MM.1S (cell line): Measurements from ENCODE around the gene ZSCAN21.

ENCODE experiments used
- DNase-seq: peaks from one replicate; pipeline ENCODE4 v3.0.0-alpha.2; 2015
- H2AFZ ChIP-seq: fragments of 300-600 bp; sonication (generic); 2 replicates; pipeline ENCODE4 v1.6.0; 2016; ENCODE audit warnings: antibody characterized with exemption, low read length
- H3F3A ChIP-seq: fragments of 300-600 bp; sonication (generic); 2 replicates; pipeline ENCODE4 v1.6.1; 2016; ENCODE audit warnings: mild to moderate bottlenecking, antibody characterized with exemption, low read length, moderate library complexity, mixed read lengths; ENCODE audit not compliant: insufficient read depth
- H3K27ac ChIP-seq: fragments of 300-600 bp; sonication (generic); 2 replicates; pipeline ENCODE4 v1.5.1; 2016; ENCODE audit warnings: mild to moderate bottlenecking, low read length
- H3K27me3 ChIP-seq: fragments of 300-600 bp; sonication (generic); replicated peaks from 2 replicates; pipeline ENCODE4 v1.6.0; 2016; ENCODE audit warnings: low read length; ENCODE audit not compliant: insufficient read depth
- H3K36me3 ChIP-seq: fragments of 300-600 bp; sonication (generic); replicated peaks from 2 replicates; pipeline ENCODE4 v1.6.1; 2016; ENCODE audit warnings: mild to moderate bottlenecking, low read length, mixed read lengths; ENCODE audit not compliant: insufficient read depth
- H3K4me1 ChIP-seq: fragments of 300-600 bp; sonication (generic); 2 replicates; pipeline ENCODE4 v1.6.1; 2016; ENCODE audit warnings: low read length, mixed read lengths
- H3K4me2 ChIP-seq: fragments of 300-600 bp; sonication (generic); 2 replicates; pipeline ENCODE4 v1.6.0; 2016; ENCODE audit warnings: low read depth, low read length
- H3K4me3 ChIP-seq: fragments of 300-600 bp; sonication (generic); 2 replicates; pipeline ENCODE4 v1.5.1; 2016; ENCODE audit warnings: low read length, mixed read lengths
- H3K79me2 ChIP-seq: fragments of 300-600 bp; sonication (generic); 2 replicates; pipeline ENCODE4 v1.6.1; 2016; ENCODE audit warnings: mixed run types, low read length, mixed read lengths
- H3K9ac ChIP-seq: fragments of 300-600 bp; sonication (generic); 2 replicates; pipeline ENCODE4 v1.6.1; 2016; ENCODE audit warnings: low read length, mixed read lengths
- H3K9me2 ChIP-seq: fragments of 300-600 bp; sonication (generic); replicated peaks from 2 replicates; pipeline ENCODE4 v1.6.1; 2016; ENCODE audit warnings: mild to moderate bottlenecking, low read length, mixed read lengths; ENCODE audit not compliant: insufficient read depth
- H3K9me3 ChIP-seq: fragments of 300-600 bp; sonication (generic); replicated peaks from 2 replicates; pipeline ENCODE4 v1.6.1; 2016; ENCODE audit warnings: mild to moderate bottlenecking, low read length, mixed read lengths; ENCODE audit not compliant: insufficient read depth
- H4K20me1 ChIP-seq: fragments of 300-600 bp; sonication (generic); 2 replicates; pipeline ENCODE4 v1.6.1; 2016; ENCODE audit warnings: mild to moderate bottlenecking, low read length, moderate library complexity, mixed read lengths; ENCODE audit not compliant: insufficient read depth
- CTCF ChIP-seq: fragments of 300-600 bp; sonication (generic); IDR thresholded peaks from 2 replicates; pipeline ENCODE4 v1.5.1; 2016; ENCODE audit warnings: antibody characterized with exemption, low read length, mixed read lengths
- EZH2 ChIP-seq: fragments of 300-600 bp; sonication (generic); optimal IDR thresholded peaks from 2 replicates; pipeline ENCODE3; 2017; ENCODE audit warnings: low read depth, mild to moderate bottlenecking, antibody characterized with exemption, low read length, mixed read lengths
- EZH2phosphoT487 ChIP-seq: fragments of 300-600 bp; sonication (generic); IDR thresholded peaks from 2 replicates; pipeline ENCODE4 v1.6.1; 2018; ENCODE audit warnings: antibody characterized with exemption, low read length

The ZSCAN21 gene

DNA sequence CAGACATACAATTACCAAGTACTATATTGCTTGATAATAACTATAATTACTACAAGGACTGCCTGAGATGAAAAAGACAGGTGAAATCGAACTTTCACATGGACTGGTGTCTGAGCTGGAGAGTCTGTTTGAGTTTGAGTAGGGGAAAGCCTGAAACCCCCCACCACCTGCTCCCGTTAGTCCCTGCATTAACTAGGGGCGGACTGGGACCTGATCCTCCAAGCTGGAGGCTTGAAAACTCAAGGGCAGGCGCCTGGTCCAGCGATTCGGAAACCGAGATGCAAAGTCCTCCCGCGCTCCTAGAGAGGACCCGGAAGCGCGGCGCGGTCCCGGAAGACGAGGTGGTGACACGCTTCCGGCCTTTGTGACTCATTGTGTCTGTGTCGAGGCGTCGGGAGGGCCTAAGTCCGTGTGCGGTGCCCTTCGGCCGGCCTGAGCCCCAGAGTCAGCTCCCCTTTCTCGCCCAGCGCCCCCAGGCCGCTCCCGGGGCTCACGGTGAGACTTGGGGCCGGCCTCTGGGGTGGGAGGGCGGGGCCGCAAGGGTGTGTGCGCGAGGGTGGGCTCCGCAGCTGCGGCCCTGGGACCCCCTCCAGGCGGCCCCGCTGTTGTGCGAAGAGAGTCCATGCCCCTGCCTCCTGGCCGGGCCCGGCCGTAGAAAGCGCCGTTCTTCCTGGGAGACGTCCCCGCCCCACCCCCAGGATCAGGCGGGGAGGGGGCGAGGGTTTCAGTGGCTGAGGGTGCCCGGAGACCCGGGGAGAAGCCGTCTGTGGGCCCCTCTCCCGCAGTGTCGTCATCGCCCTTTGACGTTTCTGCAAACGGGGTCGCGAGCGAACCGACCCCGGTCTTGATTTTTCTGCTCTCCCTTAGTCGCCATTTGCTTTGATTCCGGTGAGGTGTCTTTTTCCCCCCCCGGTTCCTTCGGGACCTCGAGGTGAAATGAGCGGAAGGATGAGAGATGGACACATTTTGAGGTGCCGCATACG is 34.1 kb upstream of the ZSCAN21 start, which contains the start of gene ZKSCAN1:
Gene ZKSCAN1 (plus strand): TSS at position 365 of the 983 bp plus-strand sequence. CDS start 7,911 bp downstream, outside the sequence.
- no peak for TF ChIP-seq CTCF
- no peak for TF ChIP-seq EZH2
- TF ChIP-seq EZH2phosphoT487, result no peak
- Histone ChIP-seq H3F3A (no peaks in the 10 kb centered on the region), H3K9me3 (no peaks in the 10 kb centered on the region), H3K4me1 (peaks cover 6% of the 10 kb centered on the region; the same call in 1 of the 2 replicates), H3K36me3 (no peaks in the 10 kb centered on the region; the same call in 1 of the 2 replicates), H3K27ac (peak within 1 kb of the TSS; percentile 27; the same call in 1 of the 2 replicates), H2AFZ (peak within 1 kb of the TSS; percentile 97), H3K9me2 (no peaks in the 10 kb centered on the region), H4K20me1 (no peaks in the 10 kb centered on the region), H3K4me3 (peak within 1 kb of the TSS; percentile 77), H3K27me3 (0 out of 2 replicates have a peak, but pooled peaks cover 6% of the 10 kb centered on the region), H3K4me2 (peak within 1 kb of the TSS; percentile 82), H3K9ac (peak within 1 kb of the TSS; percentile 98), H3K79me2 (peaks cover 50% of the 10 kb centered on the region)
- DNase-seq, result peak; percentile 93

DNA sequence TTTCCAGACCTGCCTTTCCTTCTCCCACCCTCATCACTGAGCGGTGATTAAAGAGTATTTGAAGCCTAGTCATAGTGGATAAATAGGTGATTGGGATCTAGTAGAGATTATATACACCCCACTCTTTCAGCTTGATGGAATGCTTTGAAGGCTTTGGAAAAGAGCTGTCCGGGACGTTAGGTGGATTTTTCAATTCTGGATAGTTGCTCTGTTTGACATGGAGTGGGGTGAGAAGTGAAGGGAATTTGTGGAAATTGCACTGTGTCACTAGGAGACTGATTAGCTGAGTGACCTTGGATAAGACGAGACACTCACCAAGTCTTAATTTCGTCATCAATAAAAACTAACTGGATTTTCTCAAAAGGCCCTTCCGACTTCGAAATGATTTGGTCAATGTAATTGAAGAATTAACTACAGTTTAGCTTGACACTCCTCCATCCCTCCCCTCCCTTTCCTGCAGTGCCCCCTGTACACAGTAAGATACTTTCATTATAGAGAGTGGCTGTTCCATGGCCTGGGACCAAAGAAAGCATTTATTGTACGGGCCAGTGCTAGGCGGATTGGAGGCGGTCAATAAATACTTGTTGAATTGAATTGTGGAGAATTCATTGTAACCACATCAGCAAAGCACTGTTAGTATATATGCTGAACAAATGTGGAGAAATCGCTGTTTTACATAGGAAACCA is 33.2 kb upstream of the ZSCAN21 start:
- Histone ChIP-seq H3K4me3 (peak overlapping the region; percentile 77), H3K4me2 (peak overlapping the region; percentile 82), H3K9me2 (no peaks in the 10 kb centered on the region), H3K9me3 (no peaks in the 10 kb centered on the region), H3F3A (no peaks in the 10 kb centered on the region), H4K20me1 (no peaks in the 10 kb centered on the region), H3K27ac (no peak overlapping the region), H3K27me3 (0 out of 2 replicates have a peak, but pooled peaks cover 5% of the 10 kb centered on the region), H3K79me2 (peaks cover 56% of the 10 kb centered on the region), H3K4me1 (peaks cover 6% of the 10 kb centered on the region; the same call in 1 of the 2 replicates), H2AFZ (peak overlapping the region; percentile 59), H3K36me3 (no peaks in the 10 kb centered on the region; the same call in 1 of the 2 replicates), H3K9ac (peak overlapping the region; percentile 98)
- TF ChIP-seq EZH2phosphoT487, result no peak
- no peak for TF ChIP-seq EZH2
- TF ChIP-seq CTCF, result no peak
- DNase-seq, result no peak

DNA sequence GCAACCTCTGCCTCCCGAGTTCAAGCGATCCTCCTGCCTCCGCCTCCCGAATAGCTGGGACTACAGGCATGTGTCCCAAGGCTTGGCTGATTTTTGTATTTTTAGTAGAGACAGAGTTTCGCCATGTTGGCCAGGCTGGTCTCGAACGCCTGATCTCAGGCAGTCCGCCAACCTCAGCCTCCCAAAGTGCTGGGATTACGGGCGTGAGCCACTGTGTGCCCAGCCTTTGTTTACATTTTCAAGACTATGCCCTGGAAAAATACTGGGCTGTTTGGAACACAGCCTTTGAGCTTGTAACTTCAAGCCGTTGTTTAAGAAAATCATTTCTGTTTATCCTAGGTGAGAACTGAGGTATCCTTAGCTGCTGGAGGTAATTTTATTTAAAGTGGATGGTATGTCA is 32.3 kb upstream of the ZSCAN21 start:
- H3K36me3 ChIP-seq, result no peaks in the 10 kb centered on the region; the same call in 1 of the 2 replicates
- H3K4me2 ChIP-seq, result no peak overlapping the region
- peaks cover 65% of the 10 kb centered on the region for H3K79me2 ChIP-seq

More for the DNA sequence above, 32.3 kb upstream of the ZSCAN21 start:
- H3K4me1 ChIP-seq, result peaks cover 6% of the 10 kb centered on the region; the same call in 1 of the 2 replicates
- DNase-seq, result no peak
- H3K27ac ChIP-seq, result no peak overlapping the region
- H2AFZ ChIP-seq, result no peak overlapping the region
- no peaks in the 10 kb centered on the region for H3K9me2 ChIP-seq
- no peaks in the 10 kb centered on the region for H3K9me3 ChIP-seq
- H3K27me3 ChIP-seq, result no peaks in the 10 kb centered on the region
- TF ChIP-seq EZH2 (no peak), EZH2phosphoT487 (no peak), CTCF (no peak)
- H4K20me1 ChIP-seq, result no peaks in the 10 kb centered on the region
- no peaks in the 10 kb centered on the region for H3F3A ChIP-seq
- no peak overlapping the region for H3K4me3 ChIP-seq
- H3K9ac ChIP-seq, result no peak overlapping the region
